ENCODE measurements around the gene ARFGEF3. TPM values are rescaled to one million over a fixed set of nuclear protein-coding genes. Genes with fewer than 3 reads are reported as not detected.

The ARFGEF3 gene
- polyA plus RNA-seq, 2 donors = 0.15 to 0.20 TPM

DNA sequence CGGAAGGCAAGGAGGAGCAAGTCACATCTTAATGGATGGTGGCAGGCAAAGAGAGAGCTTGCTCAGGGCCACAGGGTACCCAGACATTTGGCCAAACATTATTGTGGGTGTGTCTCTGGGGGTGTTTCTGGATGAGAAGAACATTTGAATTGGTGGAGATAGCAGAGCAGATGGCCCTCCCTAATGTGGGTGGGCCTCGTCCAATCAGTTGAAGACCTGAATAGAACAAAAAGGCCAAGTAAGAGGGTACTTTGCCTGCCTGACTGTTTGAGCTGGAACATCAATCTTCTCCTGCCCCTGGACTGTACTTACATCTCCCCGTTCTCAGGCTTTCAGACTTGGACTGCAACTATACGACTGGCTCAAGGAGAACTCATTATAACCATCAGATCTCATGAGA lies 160.2 kb downstream of the ARFGEF3 start:
- 88 to 92% methylated on average over 4 of the region's 4 CpGs for WGBS, 2 donors
- H3K36me3 ChIP-seq (ENCODE audit: control insufficient read depth in 2 of 2, insufficient read depth in 2 of 2, low read length in 1 of 2) = peaks cover 0 to 2% of the 10 kb centered on the region in 2 donors
- no peak overlapping the region for H3K27ac ChIP-seq (ENCODE audit: low read depth in 2 of 2, low read length in 1 of 2)
- no peaks in the 10 kb centered on the region for H3K27me3 ChIP-seq (ENCODE audit: control insufficient read depth in 1 of 2, insufficient read depth in 2 of 2, low read length in 2 of 2)
- no peaks in the 10 kb centered on the region for H3K4me1 ChIP-seq (ENCODE audit: control insufficient read depth in 2 of 2, insufficient read depth in 2 of 2, low read length in 1 of 2)
- H3K4me3 ChIP-seq (ENCODE audit: low read depth in 1 of 2, low read length in 2 of 2) = no peak overlapping the region
- no peaks in the 10 kb centered on the region for H3K9me3 ChIP-seq (ENCODE audit: control insufficient read depth in 2 of 2, insufficient read depth in 1 of 2, low read depth in 1 of 2, low read length in 1 of 2)

DNA sequence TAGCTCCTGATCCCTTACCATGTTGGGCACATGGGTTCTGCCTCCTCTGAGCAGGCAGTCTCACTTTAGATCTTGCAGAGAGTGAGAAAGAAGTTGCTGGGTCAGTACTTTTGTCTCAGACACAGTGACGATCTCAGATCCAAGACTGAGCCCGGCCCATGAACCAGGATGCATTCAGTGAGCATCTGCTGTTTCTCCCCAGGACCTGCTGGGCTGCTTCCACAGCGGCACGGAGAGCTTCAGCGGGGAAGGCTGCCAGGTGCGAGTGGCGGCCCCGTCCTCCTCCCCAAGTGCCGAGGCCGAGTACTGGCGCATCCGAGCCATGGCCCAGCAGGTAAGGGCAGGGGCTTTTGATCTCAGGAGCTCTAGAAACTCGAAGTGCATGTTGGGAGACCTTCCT lies 162.1 kb downstream of the ARFGEF3 start:
- no peaks in the 10 kb centered on the region for H3K27me3 ChIP-seq (ENCODE audit: control insufficient read depth in 1 of 2, insufficient read depth in 2 of 2, low read length in 2 of 2)
- no peaks in the 10 kb centered on the region for H3K9me3 ChIP-seq (ENCODE audit: control insufficient read depth in 2 of 2, insufficient read depth in 1 of 2, low read depth in 1 of 2, low read length in 1 of 2)
- 90 to 91% methylated on average over 13 of the region's 13 CpGs for WGBS, 2 donors
- H3K27ac ChIP-seq (ENCODE audit: low read depth in 2 of 2, low read length in 1 of 2) = no peak overlapping the region
- H3K4me1 ChIP-seq (ENCODE audit: control insufficient read depth in 2 of 2, insufficient read depth in 2 of 2, low read length in 1 of 2) = no peaks in the 10 kb centered on the region
- H3K36me3 ChIP-seq (ENCODE audit: control insufficient read depth in 2 of 2, insufficient read depth in 2 of 2, low read length in 1 of 2) = peaks cover 0 to 2% of the 10 kb centered on the region in 2 donors
- no peak overlapping the region for H3K4me3 ChIP-seq (ENCODE audit: low read depth in 1 of 2, low read length in 2 of 2)

GRCh38 chr6:138328210-138328609 lies 166.5 kb downstream of the ARFGEF3 start:
- Histone ChIP-seq H3K27ac (ENCODE audit: low read depth in 2 of 2, low read length in 1 of 2) (no peak overlapping the region), H3K36me3 (ENCODE audit: control insufficient read depth in 2 of 2, insufficient read depth in 2 of 2, low read length in 1 of 2) (peaks cover 0 to 2% of the 10 kb centered on the region in 2 donors), H3K4me1 (ENCODE audit: control insufficient read depth in 2 of 2, insufficient read depth in 2 of 2, low read length in 1 of 2) (no peaks in the 10 kb centered on the region), H3K27me3 (ENCODE audit: control insufficient read depth in 1 of 2, insufficient read depth in 2 of 2, low read length in 2 of 2) (no peaks in the 10 kb centered on the region), H3K9me3 (ENCODE audit: control insufficient read depth in 2 of 2, insufficient read depth in 1 of 2, low read depth in 1 of 2, low read length in 1 of 2) (no peaks in the 10 kb centered on the region), H3K4me3 (ENCODE audit: low read depth in 1 of 2, low read length in 2 of 2) (no peak overlapping the region)
- 69 to 77% methylated on average over 3 of the region's 3 CpGs for WGBS, 2 donors

GRCh38 chr6:138330763-138331162 lies 169.0 kb downstream of the ARFGEF3 start:
- Histone ChIP-seq H3K36me3 (ENCODE audit: control insufficient read depth in 2 of 2, insufficient read depth in 2 of 2, low read length in 1 of 2) (no peaks in the 10 kb centered on the region), H3K27ac (ENCODE audit: low read depth in 2 of 2, low read length in 1 of 2) (no peak overlapping the region), H3K27me3 (ENCODE audit: control insufficient read depth in 1 of 2, insufficient read depth in 2 of 2, low read length in 2 of 2) (no peaks in the 10 kb centered on the region), H3K4me1 (ENCODE audit: control insufficient read depth in 2 of 2, insufficient read depth in 2 of 2, low read length in 1 of 2) (no peaks in the 10 kb centered on the region), H3K9me3 (ENCODE audit: control insufficient read depth in 2 of 2, insufficient read depth in 1 of 2, low read depth in 1 of 2, low read length in 1 of 2) (no peaks in the 10 kb centered on the region), H3K4me3 (ENCODE audit: low read depth in 1 of 2, low read length in 2 of 2) (no peak overlapping the region)
- WGBS, 2 donors = 89 to 95% methylated on average over 1 of the region's 1 CpG

DNA sequence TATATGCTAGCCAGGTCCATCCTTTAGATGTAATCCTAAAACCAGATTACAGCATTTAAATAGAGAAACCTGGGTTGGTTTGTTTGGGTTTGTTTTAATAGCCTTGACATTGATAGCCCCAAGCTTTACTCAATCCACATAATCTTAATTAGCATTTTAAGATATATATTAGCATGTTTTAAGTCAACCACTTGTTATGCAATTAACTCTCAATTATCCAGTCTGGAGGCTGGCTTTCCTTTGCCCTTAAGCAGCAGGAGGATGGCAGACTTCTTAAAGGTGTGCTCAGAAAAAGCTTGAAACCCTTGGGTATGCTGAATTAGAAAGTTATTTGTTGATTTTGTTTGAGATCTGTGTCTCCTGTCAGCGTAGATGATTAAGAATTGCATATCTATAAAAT lies 169.7 kb downstream of the ARFGEF3 start:
- Histone ChIP-seq H3K9me3 (ENCODE audit: control insufficient read depth in 2 of 2, insufficient read depth in 1 of 2, low read depth in 1 of 2, low read length in 1 of 2) (no peaks in the 10 kb centered on the region), H3K27ac (ENCODE audit: low read depth in 2 of 2, low read length in 1 of 2) (no peak overlapping the region), H3K36me3 (ENCODE audit: control insufficient read depth in 2 of 2, insufficient read depth in 2 of 2, low read length in 1 of 2) (no peaks in the 10 kb centered on the region), H3K4me1 (ENCODE audit: control insufficient read depth in 2 of 2, insufficient read depth in 2 of 2, low read length in 1 of 2) (no peaks in the 10 kb centered on the region), H3K27me3 (ENCODE audit: control insufficient read depth in 1 of 2, insufficient read depth in 2 of 2, low read length in 2 of 2) (no peaks in the 10 kb centered on the region), H3K4me3 (ENCODE audit: low read depth in 1 of 2, low read length in 2 of 2) (no peak overlapping the region)
- WGBS, 2 donors = 68 to 79% methylated on average over 1 of the region's 1 CpG

DNA sequence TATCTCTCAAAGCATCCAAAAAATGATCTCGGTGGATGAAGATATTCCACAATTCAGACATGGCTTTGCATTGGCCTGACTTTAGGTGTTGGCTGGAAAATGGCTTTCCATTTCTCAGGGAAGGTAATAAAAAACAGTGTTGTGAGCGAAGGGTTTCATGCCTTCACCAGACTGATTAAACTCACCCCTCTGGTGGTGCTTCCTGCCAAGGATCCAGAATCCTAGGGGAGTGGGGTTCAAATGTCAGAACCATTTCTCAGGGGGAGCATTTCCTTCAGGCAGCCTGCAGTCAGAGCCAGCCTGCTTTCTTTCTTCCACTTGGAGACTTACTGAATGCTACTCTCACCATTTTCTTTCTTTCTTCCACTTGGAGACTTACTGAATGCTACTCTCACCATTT lies 170.2 kb downstream of the ARFGEF3 start:
- H3K27ac ChIP-seq (ENCODE audit: low read depth in 2 of 2, low read length in 1 of 2) = no peak overlapping the region
- H3K36me3 ChIP-seq (ENCODE audit: control insufficient read depth in 2 of 2, insufficient read depth in 2 of 2, low read length in 1 of 2) = no peaks in the 10 kb centered on the region
- H3K27me3 ChIP-seq (ENCODE audit: control insufficient read depth in 1 of 2, insufficient read depth in 2 of 2, low read length in 2 of 2) = no peaks in the 10 kb centered on the region
- H3K9me3 ChIP-seq (ENCODE audit: control insufficient read depth in 2 of 2, insufficient read depth in 1 of 2, low read depth in 1 of 2, low read length in 1 of 2) = no peaks in the 10 kb centered on the region
- no peaks in the 10 kb centered on the region for H3K4me1 ChIP-seq (ENCODE audit: control insufficient read depth in 2 of 2, insufficient read depth in 2 of 2, low read length in 1 of 2)
- no peak overlapping the region for H3K4me3 ChIP-seq (ENCODE audit: low read depth in 1 of 2, low read length in 2 of 2)
- 67 to 69% methylated on average over 2 of the region's 2 CpGs for WGBS, 2 donors

- no peaks in the 10 kb centered on the region for H3K27me3 ChIP-seq (ENCODE audit: control insufficient read depth in 1 of 2, insufficient read depth in 2 of 2, low read length in 2 of 2)
- no peaks in the 10 kb centered on the region for H3K9me3 ChIP-seq (ENCODE audit: control insufficient read depth in 2 of 2, insufficient read depth in 1 of 2, low read depth in 1 of 2, low read length in 1 of 2)
- 91 to 93% methylated on average over 14 of the region's 14 CpGs for WGBS, 2 donors
- H3K4me3 ChIP-seq (ENCODE audit: low read depth in 1 of 2, low read length in 2 of 2) = no peak overlapping the region
- H3K36me3 ChIP-seq (ENCODE audit: control insufficient read depth in 2 of 2, insufficient read depth in 2 of 2, low read length in 1 of 2) = no peaks in the 10 kb centered on the region
- no peaks in the 10 kb centered on the region for H3K4me1 ChIP-seq (ENCODE audit: control insufficient read depth in 2 of 2, insufficient read depth in 2 of 2, low read length in 1 of 2)
- no peak overlapping the region for H3K27ac ChIP-seq (ENCODE audit: low read depth in 2 of 2, low read length in 1 of 2)
Observed at GRCh38 chr6:138334000-138334399, 172.3 kb downstream of the ARFGEF3 start.

GRCh38 chr6:138334963-138335362 lies 173.2 kb downstream of the ARFGEF3 start:
- no peaks in the 10 kb centered on the region for H3K36me3 ChIP-seq (ENCODE audit: control insufficient read depth in 2 of 2, insufficient read depth in 2 of 2, low read length in 1 of 2)
- no peak overlapping the region for H3K4me3 ChIP-seq (ENCODE audit: low read depth in 1 of 2, low read length in 2 of 2)
- no peak overlapping the region for H3K27ac ChIP-seq (ENCODE audit: low read depth in 2 of 2, low read length in 1 of 2)
- H3K27me3 ChIP-seq (ENCODE audit: control insufficient read depth in 1 of 2, insufficient read depth in 2 of 2, low read length in 2 of 2) = no peaks in the 10 kb centered on the region
- H3K9me3 ChIP-seq (ENCODE audit: control insufficient read depth in 2 of 2, insufficient read depth in 1 of 2, low read depth in 1 of 2, low read length in 1 of 2) = no peaks in the 10 kb centered on the region
- WGBS, 2 donors = 94 to 95% methylated on average over 13 to 14 of the region's 14 CpGs
- H3K4me1 ChIP-seq (ENCODE audit: control insufficient read depth in 2 of 2, insufficient read depth in 2 of 2, low read length in 1 of 2) = no peaks in the 10 kb centered on the region

- H3K9me3 ChIP-seq (ENCODE audit: control insufficient read depth in 2 of 2, insufficient read depth in 1 of 2, low read depth in 1 of 2, low read length in 1 of 2) = no peaks in the 10 kb centered on the region
- no peaks in the 10 kb centered on the region for H3K36me3 ChIP-seq (ENCODE audit: control insufficient read depth in 2 of 2, insufficient read depth in 2 of 2, low read length in 1 of 2)
- no peak overlapping the region for H3K4me3 ChIP-seq (ENCODE audit: low read depth in 1 of 2, low read length in 2 of 2)
- H3K27me3 ChIP-seq (ENCODE audit: control insufficient read depth in 1 of 2, insufficient read depth in 2 of 2, low read length in 2 of 2) = no peaks in the 10 kb centered on the region
- no peak overlapping the region for H3K27ac ChIP-seq (ENCODE audit: low read depth in 2 of 2, low read length in 1 of 2)
- WGBS, 2 donors = 89 to 96% methylated on average over 8 of the region's 8 CpGs
- H3K4me1 ChIP-seq (ENCODE audit: control insufficient read depth in 2 of 2, insufficient read depth in 2 of 2, low read length in 1 of 2) = no peaks in the 10 kb centered on the region
Observed at GRCh38 chr6:138336221-138336620, 174.5 kb downstream of the ARFGEF3 start.

DNA sequence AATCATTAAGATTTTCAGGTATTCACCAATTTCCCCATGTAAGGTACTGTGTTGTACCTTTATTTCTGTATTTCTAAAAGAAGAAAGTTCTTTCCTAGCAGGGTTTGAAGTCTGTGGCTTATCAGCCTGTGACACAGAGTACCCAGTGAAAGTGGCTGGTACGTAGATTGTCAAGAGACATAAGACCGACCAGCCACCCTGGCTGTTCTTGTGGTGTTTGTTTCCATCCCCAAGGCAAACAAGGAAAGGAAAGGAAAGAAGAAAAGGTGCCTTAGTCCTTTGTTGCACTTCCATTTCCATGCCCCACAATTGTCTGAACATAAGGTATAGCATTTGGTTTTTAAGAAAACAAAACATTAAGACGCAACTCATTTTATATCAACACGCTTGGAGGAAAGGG lies 175.3 kb downstream of the ARFGEF3 start:
- WGBS, 2 donors = 93 to 98% methylated on average over 4 of the region's 4 CpGs
- H3K27ac ChIP-seq (ENCODE audit: low read depth in 2 of 2, low read length in 1 of 2) = no peak overlapping the region
- H3K36me3 ChIP-seq (ENCODE audit: control insufficient read depth in 2 of 2, insufficient read depth in 2 of 2, low read length in 1 of 2) = no peaks in the 10 kb centered on the region
- no peaks in the 10 kb centered on the region for H3K27me3 ChIP-seq (ENCODE audit: control insufficient read depth in 1 of 2, insufficient read depth in 2 of 2, low read length in 2 of 2)
- H3K4me1 ChIP-seq (ENCODE audit: control insufficient read depth in 2 of 2, insufficient read depth in 2 of 2, low read length in 1 of 2) = no peaks in the 10 kb centered on the region
- no peaks in the 10 kb centered on the region for H3K9me3 ChIP-seq (ENCODE audit: control insufficient read depth in 2 of 2, insufficient read depth in 1 of 2, low read depth in 1 of 2, low read length in 1 of 2)
- H3K4me3 ChIP-seq (ENCODE audit: low read depth in 1 of 2, low read length in 2 of 2) = no peak overlapping the region
